Keratinocyte (primary cell): ENCODE measurements around the gene TNS2. TPM values are rescaled to one million over a fixed set of nuclear protein-coding genes. Genes with fewer than 3 reads are reported as not detected.

Experiments used
- DNase-seq: peaks from one replicate; pipeline ENCODE4 v3.0.0-alpha.2; 2011; ENCODE audit warnings: low read depth, missing footprints, low spot score
- FAIRE-seq: peaks from 2 replicates; lab custom pipeline; 2011; peaks lifted over from hg19 to GRCh38; lab: Jason Lieb, UNC
- H2AFZ ChIP-seq: 2 replicates; pipeline ENCODE4 v1.6.0; 2012; ENCODE audit warnings: low read length, control low read depth, inconsistent platforms; ENCODE audit not compliant: control insufficient read depth
- H3K27ac ChIP-seq: 2 replicates; pipeline ENCODE4 v1.5.1; 2011; ENCODE audit warnings: low read length; ENCODE audit not compliant: control insufficient read depth, insufficient read depth
- H3K27me3 ChIP-seq: 3 replicates; pipeline ENCODE4 v1.6.0; 2011; ENCODE audit warnings: low read length; ENCODE audit not compliant: control insufficient read depth, insufficient read depth; ENCODE audit errors: extremely low read depth
- H3K36me3 ChIP-seq, 2 experiments: 2 replicates in 1 of 2; 3 replicates in 1 of 2; pipeline ENCODE4 v1.5.1; 2011; ENCODE audit warnings: low read length in 2 of 2, mild to moderate bottlenecking in 1 of 2; ENCODE audit not compliant: control insufficient read depth in 2 of 2, insufficient read depth in 2 of 2; ENCODE audit errors: extremely low read depth in 1 of 2
- H3K4me1 ChIP-seq: 3 replicates; pipeline ENCODE4 v1.5.1; 2011; ENCODE audit warnings: low read length; ENCODE audit not compliant: control insufficient read depth, insufficient read depth; ENCODE audit errors: extremely low read depth
- H3K4me2 ChIP-seq: 3 replicates; pipeline ENCODE4 v1.6.0; 2011; ENCODE audit warnings: low read depth, low read length; ENCODE audit not compliant: control insufficient read depth, insufficient read depth; ENCODE audit errors: extremely low read depth
- H3K4me3 ChIP-seq, 3 experiments: fragments of 200-600 bp in 1 of 3; sonication (generic) in 1 of 3; 2 replicates in 2 of 3; 3 replicates in 1 of 3; pipeline ENCODE4 v1.5.1; 2011 to 2016; ENCODE audit warnings: low read length in 3 of 3, mild to moderate bottlenecking in 3 of 3, control low read depth in 2 of 3, inconsistent platforms in 1 of 3, low read depth in 1 of 3, mixed read lengths in 1 of 3, mixed run types in 1 of 3, moderate library complexity in 1 of 3; ENCODE audit not compliant: control insufficient read depth in 2 of 3, insufficient read depth in 2 of 3; ENCODE audit errors: extremely low read depth in 1 of 3
- H3K79me2 ChIP-seq: 2 replicates; pipeline ENCODE4 v1.6.0; 2012; ENCODE audit warnings: low read length; ENCODE audit not compliant: control insufficient read depth, insufficient read depth
- H3K9ac ChIP-seq: 3 replicates; pipeline ENCODE4 v1.6.0; 2011; ENCODE audit warnings: low read length; ENCODE audit not compliant: control insufficient read depth, insufficient read depth; ENCODE audit errors: extremely low read depth
- H3K9me1 ChIP-seq: 3 replicates; pipeline ENCODE4 v1.6.0; 2011; ENCODE audit warnings: low read length; ENCODE audit not compliant: control insufficient read depth, insufficient read depth; ENCODE audit errors: extremely low read depth
- H3K9me3 ChIP-seq: 2 replicates; pipeline ENCODE4 v1.5.1; 2012; ENCODE audit warnings: low read depth, low read length; ENCODE audit not compliant: control insufficient read depth
- H4K20me1 ChIP-seq: 3 replicates; pipeline ENCODE4 v1.6.0; 2011; ENCODE audit warnings: low read length; ENCODE audit not compliant: control insufficient read depth, insufficient read depth; ENCODE audit errors: extremely low read depth
- EZH2 ChIP-seq: IDR thresholded peaks from one replicate; pipeline ENCODE4 v1.6.1; 2012; ENCODE audit warnings: inconsistent platforms, mild to moderate bottlenecking, low read length, moderate library complexity
- dilution Hi-C: fragments of 300-500 bp; cut with MboI; formaldehyde crosslinking; loops from one replicate; pipeline ENCODE4 v1.7.0; 2020; ENCODE audit warnings: low sequenced_read_pairs; ENCODE audit not compliant: extremely low pct_ligation_motif_present
- polyA plus RNA-seq, 5 experiments: library from polyadenylated mRNA; depleted of rRNA in 3 of 5; stranded (reverse) in 3 of 5; stranded (forward) in 1 of 5; unstranded in 1 of 5; fragments of >200 nt; gene quantifications; 1 replicate in 1 of 5; 2 replicates in 3 of 5; 3 replicates in 1 of 5; pipeline versions ENCODE4 v1.2.1 to v1.2.3, GENCODE V29; 2011 to 2012; ENCODE audit warnings: missing spikeins in 2 of 5, low read depth in 1 of 5, low replicate concordance in 1 of 5
- TF ChIP-seq, protein P1 (sequence below), 3 experiments: IDR thresholded peaks in 1 of 3; conservative IDR thresholded peaks in 1 of 3; optimal IDR thresholded peaks in 1 of 3; 2 replicates in 2 of 3; 3 replicates in 1 of 3; pipeline versions ENCODE3 to v1.5.1; 2011; ENCODE audit warnings: low read length in 3 of 3, mild to moderate bottlenecking in 3 of 3, moderate library complexity in 2 of 3, control low read depth in 1 of 3, inconsistent platforms in 1 of 3; ENCODE audit not compliant: insufficient read depth in 2 of 3; ENCODE audit errors: extremely low read depth in 1 of 3

TNS2 gene
- polyA plus RNA-seq, 1 donor (not counting 4 experiments of a cell fraction or from before 2014, with no cell fraction given) = 0.80 TPM

GRCh38 chr12:53082637-53083175 is 32.8 kb downstream of the TNS2 start:
- TF ChIP-seq, protein P1, sequence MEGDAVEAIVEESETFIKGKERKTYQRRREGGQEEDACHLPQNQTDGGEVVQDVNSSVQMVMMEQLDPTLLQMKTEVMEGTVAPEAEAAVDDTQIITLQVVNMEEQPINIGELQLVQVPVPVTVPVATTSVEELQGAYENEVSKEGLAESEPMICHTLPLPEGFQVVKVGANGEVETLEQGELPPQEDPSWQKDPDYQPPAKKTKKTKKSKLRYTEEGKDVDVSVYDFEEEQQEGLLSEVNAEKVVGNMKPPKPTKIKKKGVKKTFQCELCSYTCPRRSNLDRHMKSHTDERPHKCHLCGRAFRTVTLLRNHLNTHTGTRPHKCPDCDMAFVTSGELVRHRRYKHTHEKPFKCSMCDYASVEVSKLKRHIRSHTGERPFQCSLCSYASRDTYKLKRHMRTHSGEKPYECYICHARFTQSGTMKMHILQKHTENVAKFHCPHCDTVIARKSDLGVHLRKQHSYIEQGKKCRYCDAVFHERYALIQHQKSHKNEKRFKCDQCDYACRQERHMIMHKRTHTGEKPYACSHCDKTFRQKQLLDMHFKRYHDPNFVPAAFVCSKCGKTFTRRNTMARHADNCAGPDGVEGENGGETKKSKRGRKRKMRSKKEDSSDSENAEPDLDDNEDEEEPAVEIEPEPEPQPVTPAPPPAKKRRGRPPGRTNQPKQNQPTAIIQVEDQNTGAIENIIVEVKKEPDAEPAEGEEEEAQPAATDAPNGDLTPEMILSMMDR (optimal IDR thresholded peaks at IDR 0.05 in 1 of 3, IDR thresholded peaks at IDR 0.05 in 1 of 3, conservative IDR thresholded peaks at IDR 0.05 in 1 of 3; ENCODE audit: extremely low read depth in 1 of 3, insufficient read depth in 2 of 3, low read length in 3 of 3) = no peak
- TF ChIP-seq EZH2 = no peak
- no peak overlapping the region for H2AFZ ChIP-seq
- H3K27me3 ChIP-seq = no peaks in the 10 kb centered on the region
- H3K27ac ChIP-seq = no peak overlapping the region
- no peaks in the 10 kb centered on the region for H3K36me3 ChIP-seq
- dilution Hi-C loops = no loop called here
- DNase-seq = no peak
- H3K4me3 ChIP-seq = no peak overlapping the region
- H3K4me1 ChIP-seq = peaks cover 23% of the 10 kb centered on the region
- no peak overlapping the region for H3K9ac ChIP-seq
- no peak overlapping the region for H3K4me2 ChIP-seq
- FAIRE-seq = no peak
- H3K9me1 ChIP-seq = no peaks in the 10 kb centered on the region
- H4K20me1 ChIP-seq = no peaks in the 10 kb centered on the region
- peaks cover 9% of the 10 kb centered on the region for H3K79me2 ChIP-seq
- no peaks in the 10 kb centered on the region for H3K9me3 ChIP-seq

GRCh38 chr12:53086361-53086760 is 36.5 kb downstream of the TNS2 start:
- H3K36me3 ChIP-seq = no peaks in the 10 kb centered on the region
- FAIRE-seq (no peak), DNase-seq (no peak)
- H3K4me3 ChIP-seq = no peak overlapping the region
- no peaks in the 10 kb centered on the region for H4K20me1 ChIP-seq
- no peaks in the 10 kb centered on the region for H3K9me1 ChIP-seq
- H3K9ac ChIP-seq = no peak overlapping the region
- H3K4me2 ChIP-seq = no peak overlapping the region
- no peaks in the 10 kb centered on the region for H3K9me3 ChIP-seq
- no peaks in the 10 kb centered on the region for H3K4me1 ChIP-seq
- H2AFZ ChIP-seq = no peak overlapping the region
- dilution Hi-C loops = no loop called here
- no peak for TF ChIP-seq EZH2
- TF ChIP-seq, protein P1 (optimal IDR thresholded peaks at IDR 0.05 in 1 of 3, IDR thresholded peaks at IDR 0.05 in 1 of 3, conservative IDR thresholded peaks at IDR 0.05 in 1 of 3; ENCODE audit: extremely low read depth in 1 of 3, insufficient read depth in 2 of 3, low read length in 3 of 3) = no peak
- H3K79me2 ChIP-seq = no peaks in the 10 kb centered on the region
- no peak overlapping the region for H3K27ac ChIP-seq
- no peaks in the 10 kb centered on the region for H3K27me3 ChIP-seq
